H1 (cell line): Measurements from ENCODE around the gene LCN10. TPM values are rescaled to one million over a fixed set of nuclear protein-coding genes. Genes with fewer than 3 reads are reported as not detected.

Source experiments
- GABPA ChIP-seq: IDR thresholded peaks from 2 replicates; pipeline ENCODE4 v1.6.1; 2011; ENCODE audit warnings: mild to moderate bottlenecking, low read length, moderate library complexity, borderline replicate concordance; ENCODE audit not compliant: insufficient read depth
- SIX5 ChIP-seq: IDR thresholded peaks from 2 replicates; pipeline ENCODE4 v1.6.1; 2011; ENCODE audit warnings: mild to moderate bottlenecking, low read depth, low read length
- TAF1 ChIP-seq: IDR thresholded peaks from 2 replicates; pipeline ENCODE4 v1.6.1; 2011; ENCODE audit warnings: mild to moderate bottlenecking, low read depth, low read length
- TBP ChIP-seq: IDR thresholded peaks from 2 replicates; pipeline ENCODE4 v1.6.1; 2011; ENCODE audit warnings: low read depth, low read length, improper control_type of control experiment
- polyA plus RNA-seq, 7 experiments: library from polyadenylated mRNA; depleted of rRNA in 3 of 7; stranded (reverse) in 5 of 7; unstranded in 2 of 7; fragments of >200 nt in 5 of 7; fragments of 200-250 nt in 2 of 7; gene quantifications; 1 replicate in 5 of 7; 2 replicates in 1 of 7; 4 replicates in 1 of 7; pipeline versions ENCODE4 v1.2.1 to v1.2.3, GENCODE V29; 2011 to 2013; ENCODE audit warnings: missing spikeins in 2 of 7, mixed read lengths in 2 of 7
- total RNA-seq: library from RNA; stranded (reverse); fragmentation: NEBNext Ultra II Directional; extraction: Animal tissue kit (Norgen Biotek cat#: 25700); gene quantifications from 2 replicates; pipeline ENCODE4 v1.2.1, GENCODE V29; 2021
- TF ChIP-seq, protein P1 (sequence below): fragments of 300-600 bp; sonication (generic); IDR thresholded peaks from 2 replicates; pipeline ENCODE4 v1.7.1; 2012; ENCODE audit warnings: low read length, moderate library complexity, mild to moderate bottlenecking, inconsistent platforms; ENCODE audit not compliant: insufficient replicate concordance

LCN10 gene
- total and polyA plus RNA-seq, 2 of the 8 experiments (the other 6 are each of a cell fraction or from before 2014, with no cell fraction given), result 2.6 to 2.8 TPM

DNA sequence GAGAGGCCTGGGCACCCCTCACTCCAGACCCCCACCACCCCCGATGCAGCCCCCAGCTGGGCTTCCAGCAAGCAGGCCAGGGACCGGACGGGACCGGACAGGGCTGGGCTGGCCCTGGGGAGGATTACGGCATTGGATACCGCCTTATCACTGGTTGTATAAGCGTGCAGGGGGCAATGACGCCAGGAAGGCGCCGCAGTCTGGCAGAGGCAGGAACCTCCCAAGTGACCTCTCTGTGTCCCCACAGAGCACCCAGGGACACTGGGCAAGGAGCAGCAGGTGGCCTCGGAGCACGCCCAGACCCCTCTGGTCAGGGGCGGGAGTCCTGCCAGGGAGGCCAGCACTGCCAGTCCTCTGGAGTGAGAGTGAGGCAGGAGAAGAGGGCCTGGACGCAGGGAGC, 22.3 kb upstream of the LCN10 start (continued):
- TF ChIP-seq GABPA, result no peak
- TF ChIP-seq TBP, result no peak
- TF ChIP-seq TAF1, result no peak
- TF ChIP-seq SIX5, result no peak
- TF ChIP-seq, protein P1, sequence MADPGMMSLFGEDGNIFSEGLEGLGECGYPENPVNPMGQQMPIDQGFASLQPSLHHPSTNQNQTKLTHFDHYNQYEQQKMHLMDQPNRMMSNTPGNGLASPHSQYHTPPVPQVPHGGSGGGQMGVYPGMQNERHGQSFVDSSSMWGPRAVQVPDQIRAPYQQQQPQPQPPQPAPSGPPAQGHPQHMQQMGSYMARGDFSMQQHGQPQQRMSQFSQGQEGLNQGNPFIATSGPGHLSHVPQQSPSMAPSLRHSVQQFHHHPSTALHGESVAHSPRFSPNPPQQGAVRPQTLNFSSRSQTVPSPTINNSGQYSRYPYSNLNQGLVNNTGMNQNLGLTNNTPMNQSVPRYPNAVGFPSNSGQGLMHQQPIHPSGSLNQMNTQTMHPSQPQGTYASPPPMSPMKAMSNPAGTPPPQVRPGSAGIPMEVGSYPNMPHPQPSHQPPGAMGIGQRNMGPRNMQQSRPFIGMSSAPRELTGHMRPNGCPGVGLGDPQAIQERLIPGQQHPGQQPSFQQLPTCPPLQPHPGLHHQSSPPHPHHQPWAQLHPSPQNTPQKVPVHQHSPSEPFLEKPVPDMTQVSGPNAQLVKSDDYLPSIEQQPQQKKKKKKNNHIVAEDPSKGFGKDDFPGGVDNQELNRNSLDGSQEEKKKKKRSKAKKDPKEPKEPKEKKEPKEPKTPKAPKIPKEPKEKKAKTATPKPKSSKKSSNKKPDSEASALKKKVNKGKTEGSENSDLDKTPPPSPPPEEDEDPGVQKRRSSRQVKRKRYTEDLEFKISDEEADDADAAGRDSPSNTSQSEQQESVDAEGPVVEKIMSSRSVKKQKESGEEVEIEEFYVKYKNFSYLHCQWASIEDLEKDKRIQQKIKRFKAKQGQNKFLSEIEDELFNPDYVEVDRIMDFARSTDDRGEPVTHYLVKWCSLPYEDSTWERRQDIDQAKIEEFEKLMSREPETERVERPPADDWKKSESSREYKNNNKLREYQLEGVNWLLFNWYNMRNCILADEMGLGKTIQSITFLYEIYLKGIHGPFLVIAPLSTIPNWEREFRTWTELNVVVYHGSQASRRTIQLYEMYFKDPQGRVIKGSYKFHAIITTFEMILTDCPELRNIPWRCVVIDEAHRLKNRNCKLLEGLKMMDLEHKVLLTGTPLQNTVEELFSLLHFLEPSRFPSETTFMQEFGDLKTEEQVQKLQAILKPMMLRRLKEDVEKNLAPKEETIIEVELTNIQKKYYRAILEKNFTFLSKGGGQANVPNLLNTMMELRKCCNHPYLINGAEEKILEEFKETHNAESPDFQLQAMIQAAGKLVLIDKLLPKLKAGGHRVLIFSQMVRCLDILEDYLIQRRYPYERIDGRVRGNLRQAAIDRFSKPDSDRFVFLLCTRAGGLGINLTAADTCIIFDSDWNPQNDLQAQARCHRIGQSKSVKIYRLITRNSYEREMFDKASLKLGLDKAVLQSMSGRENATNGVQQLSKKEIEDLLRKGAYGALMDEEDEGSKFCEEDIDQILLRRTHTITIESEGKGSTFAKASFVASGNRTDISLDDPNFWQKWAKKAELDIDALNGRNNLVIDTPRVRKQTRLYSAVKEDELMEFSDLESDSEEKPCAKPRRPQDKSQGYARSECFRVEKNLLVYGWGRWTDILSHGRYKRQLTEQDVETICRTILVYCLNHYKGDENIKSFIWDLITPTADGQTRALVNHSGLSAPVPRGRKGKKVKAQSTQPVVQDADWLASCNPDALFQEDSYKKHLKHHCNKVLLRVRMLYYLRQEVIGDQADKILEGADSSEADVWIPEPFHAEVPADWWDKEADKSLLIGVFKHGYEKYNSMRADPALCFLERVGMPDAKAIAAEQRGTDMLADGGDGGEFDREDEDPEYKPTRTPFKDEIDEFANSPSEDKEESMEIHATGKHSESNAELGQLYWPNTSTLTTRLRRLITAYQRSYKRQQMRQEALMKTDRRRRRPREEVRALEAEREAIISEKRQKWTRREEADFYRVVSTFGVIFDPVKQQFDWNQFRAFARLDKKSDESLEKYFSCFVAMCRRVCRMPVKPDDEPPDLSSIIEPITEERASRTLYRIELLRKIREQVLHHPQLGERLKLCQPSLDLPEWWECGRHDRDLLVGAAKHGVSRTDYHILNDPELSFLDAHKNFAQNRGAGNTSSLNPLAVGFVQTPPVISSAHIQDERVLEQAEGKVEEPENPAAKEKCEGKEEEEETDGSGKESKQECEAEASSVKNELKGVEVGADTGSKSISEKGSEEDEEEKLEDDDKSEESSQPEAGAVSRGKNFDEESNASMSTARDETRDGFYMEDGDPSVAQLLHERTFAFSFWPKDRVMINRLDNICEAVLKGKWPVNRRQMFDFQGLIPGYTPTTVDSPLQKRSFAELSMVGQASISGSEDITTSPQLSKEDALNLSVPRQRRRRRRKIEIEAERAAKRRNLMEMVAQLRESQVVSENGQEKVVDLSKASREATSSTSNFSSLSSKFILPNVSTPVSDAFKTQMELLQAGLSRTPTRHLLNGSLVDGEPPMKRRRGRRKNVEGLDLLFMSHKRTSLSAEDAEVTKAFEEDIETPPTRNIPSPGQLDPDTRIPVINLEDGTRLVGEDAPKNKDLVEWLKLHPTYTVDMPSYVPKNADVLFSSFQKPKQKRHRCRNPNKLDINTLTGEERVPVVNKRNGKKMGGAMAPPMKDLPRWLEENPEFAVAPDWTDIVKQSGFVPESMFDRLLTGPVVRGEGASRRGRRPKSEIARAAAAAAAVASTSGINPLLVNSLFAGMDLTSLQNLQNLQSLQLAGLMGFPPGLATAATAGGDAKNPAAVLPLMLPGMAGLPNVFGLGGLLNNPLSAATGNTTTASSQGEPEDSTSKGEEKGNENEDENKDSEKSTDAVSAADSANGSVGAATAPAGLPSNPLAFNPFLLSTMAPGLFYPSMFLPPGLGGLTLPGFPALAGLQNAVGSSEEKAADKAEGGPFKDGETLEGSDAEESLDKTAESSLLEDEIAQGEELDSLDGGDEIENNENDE, result no peak
